ENCODE data around the gene DMBX1. TPM values are rescaled to one million over a fixed set of nuclear protein-coding genes. Genes with fewer than 3 reads are reported as not detected.

DMBX1 gene
- total and polyA plus RNA-seq, 9 of the 15 experiments (the other 6 are each of a cell fraction or from before 2014, with no cell fraction given): 0.25 to 4.3 (median 1.0) TPM

DNA sequence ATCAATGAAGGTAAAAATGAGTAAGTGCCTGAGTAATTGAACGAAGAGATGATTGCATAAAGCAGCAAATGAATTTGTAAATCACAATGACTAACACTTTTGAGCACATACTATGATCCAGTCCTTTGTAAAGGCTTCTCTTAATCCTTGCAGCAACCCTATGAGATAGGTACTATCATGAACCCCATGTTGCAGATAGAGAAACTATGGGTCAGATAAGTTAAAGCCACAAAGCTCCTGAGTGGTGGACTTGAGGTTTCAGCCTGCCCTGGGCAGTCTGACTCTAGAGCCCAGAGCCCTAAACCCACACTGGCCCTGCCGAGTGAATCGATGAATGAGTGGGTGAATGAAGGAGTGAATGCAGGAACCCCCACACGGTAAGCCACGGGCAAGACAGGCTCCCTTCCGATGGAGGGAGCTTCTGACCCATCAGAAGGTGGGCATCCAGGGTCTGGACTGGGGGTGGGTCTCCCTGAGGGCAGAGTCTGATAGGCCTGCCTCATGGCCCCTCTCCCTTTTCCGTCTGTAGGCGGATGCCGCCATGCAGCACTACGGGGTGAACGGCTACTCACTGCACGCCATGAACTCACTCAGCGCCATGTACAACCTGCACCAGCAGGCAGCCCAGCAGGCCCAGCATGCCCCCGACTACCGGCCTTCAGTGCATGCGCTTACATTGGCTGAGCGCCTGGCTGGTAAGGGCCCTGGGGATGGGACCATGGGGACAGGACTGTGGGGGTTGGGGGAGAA is 17.0 kb downstream of the DMBX1 start (continued):
- TF ChIP-seq, protein P1, sequence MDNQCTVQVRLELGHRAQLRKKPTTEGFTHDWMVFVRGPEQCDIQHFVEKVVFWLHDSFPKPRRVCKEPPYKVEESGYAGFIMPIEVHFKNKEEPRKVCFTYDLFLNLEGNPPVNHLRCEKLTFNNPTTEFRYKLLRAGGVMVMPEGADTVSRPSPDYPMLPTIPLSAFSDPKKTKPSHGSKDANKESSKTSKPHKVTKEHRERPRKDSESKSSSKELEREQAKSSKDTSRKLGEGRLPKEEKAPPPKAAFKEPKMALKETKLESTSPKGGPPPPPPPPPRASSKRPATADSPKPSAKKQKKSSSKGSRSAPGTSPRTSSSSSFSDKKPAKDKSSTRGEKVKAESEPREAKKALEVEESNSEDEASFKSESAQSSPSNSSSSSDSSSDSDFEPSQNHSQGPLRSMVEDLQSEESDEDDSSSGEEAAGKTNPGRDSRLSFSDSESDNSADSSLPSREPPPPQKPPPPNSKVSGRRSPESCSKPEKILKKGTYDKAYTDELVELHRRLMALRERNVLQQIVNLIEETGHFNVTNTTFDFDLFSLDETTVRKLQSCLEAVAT (IDR thresholded peaks at IDR 0.05): peak in 1 of 2 experiments; percentile 99; a peak in 2 of 4 replicates
- peak; percentile 73 for TF ChIP-seq TAL1 (IDR thresholded peaks at IDR 0.05)
- TF ChIP-seq, protein P2, sequence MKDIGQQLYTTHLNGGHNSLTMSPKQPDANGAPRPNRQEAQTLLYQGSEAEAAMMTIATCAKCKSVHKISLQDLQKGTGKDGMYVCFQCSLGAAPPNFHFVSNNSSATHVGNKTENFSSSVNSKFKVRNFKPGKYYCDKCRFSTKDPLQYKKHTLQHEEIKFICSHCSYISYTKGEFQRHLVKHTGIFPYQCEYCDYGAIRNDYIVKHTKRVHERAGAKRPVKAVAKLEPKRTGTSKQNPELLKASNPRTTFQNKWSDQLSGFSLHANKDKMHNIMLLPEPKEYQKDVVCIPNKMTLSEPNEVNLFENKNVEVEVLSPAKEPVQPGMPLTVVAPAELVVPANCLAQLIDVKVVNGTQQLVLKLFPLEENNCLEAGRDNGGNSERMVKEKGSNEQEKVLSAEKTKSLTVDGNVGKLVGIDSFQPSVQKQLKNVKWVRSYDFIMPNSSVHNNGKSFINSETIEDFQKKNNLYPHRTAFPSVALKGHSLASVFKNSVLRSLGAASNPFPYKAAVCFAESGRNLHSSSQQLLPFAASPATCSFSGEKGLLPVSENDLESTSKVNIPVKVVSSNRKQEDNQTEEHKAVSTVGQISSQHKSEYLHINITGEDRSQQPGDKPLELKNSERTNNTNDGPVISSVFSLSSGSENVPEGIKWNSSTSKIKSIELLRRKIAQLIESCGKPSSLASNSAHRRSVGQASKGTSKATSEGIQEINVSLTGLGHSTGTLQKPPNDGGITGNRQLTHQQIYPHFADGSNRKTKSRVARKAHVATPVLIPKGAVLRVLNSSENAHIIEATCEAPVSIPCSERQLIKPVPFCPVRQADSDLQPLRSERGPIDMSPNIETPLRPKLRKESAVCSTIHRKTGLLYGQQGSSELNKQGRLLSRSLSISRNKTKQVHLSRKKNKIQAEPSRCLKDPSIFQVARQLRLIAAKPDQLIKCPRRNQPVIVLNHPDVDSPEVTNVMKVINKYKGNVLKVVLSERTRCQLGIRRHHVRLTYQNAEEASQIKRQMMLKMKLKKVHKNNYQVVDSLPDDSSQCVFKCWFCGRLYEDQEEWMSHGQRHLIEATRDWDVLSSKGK (CRISPR knock-in tag; IDR thresholded peaks at IDR 0.05): no peak
- peak; percentile 80 for TF ChIP-seq ARID1B (IDR thresholded peaks at IDR 0.05)
- TF ChIP-seq SOX6 (IDR thresholded peaks at IDR 0.05): peak; percentile 69; the same call in 1 of the 2 replicates
- TF ChIP-seq ZFP36 (IDR thresholded peaks at IDR 0.05; ENCODE audit: low read depth, low read length, partially characterized antibody): no peak
- TF ChIP-seq, protein P3, sequence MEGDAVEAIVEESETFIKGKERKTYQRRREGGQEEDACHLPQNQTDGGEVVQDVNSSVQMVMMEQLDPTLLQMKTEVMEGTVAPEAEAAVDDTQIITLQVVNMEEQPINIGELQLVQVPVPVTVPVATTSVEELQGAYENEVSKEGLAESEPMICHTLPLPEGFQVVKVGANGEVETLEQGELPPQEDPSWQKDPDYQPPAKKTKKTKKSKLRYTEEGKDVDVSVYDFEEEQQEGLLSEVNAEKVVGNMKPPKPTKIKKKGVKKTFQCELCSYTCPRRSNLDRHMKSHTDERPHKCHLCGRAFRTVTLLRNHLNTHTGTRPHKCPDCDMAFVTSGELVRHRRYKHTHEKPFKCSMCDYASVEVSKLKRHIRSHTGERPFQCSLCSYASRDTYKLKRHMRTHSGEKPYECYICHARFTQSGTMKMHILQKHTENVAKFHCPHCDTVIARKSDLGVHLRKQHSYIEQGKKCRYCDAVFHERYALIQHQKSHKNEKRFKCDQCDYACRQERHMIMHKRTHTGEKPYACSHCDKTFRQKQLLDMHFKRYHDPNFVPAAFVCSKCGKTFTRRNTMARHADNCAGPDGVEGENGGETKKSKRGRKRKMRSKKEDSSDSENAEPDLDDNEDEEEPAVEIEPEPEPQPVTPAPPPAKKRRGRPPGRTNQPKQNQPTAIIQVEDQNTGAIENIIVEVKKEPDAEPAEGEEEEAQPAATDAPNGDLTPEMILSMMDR (IDR thresholded peaks at IDR 0.05 in 2 of 3, conservative IDR thresholded peaks at IDR 0.05 in 1 of 3; ENCODE audit: insufficient read depth in 2 of 3, low read depth in 1 of 3, low read length in 3 of 3): no peak
- no peak for TF ChIP-seq FOXK1 (CRISPR knock-in tag; IDR thresholded peaks at IDR 0.05; ENCODE audit: borderline replicate concordance)
- TF ChIP-seq MAZ (CRISPR knock-in tag; conservative IDR thresholded peaks at IDR 0.05 in 1 of 2, IDR thresholded peaks at IDR 0.05 in 1 of 2): peak in 1 of 2 experiments; percentile 55; a peak in 1 of 4 replicates
- TF ChIP-seq DPF2 (IDR thresholded peaks at IDR 0.05): peak; percentile 67
- TF ChIP-seq EGR1 (conservative IDR thresholded peaks at IDR 0.05): peak; percentile 65
- 0 out of 2 replicates have a peak, but pooled peaks have one; percentile 25 for TF ChIP-seq CAMTA2 (CRISPR knock-in tag; conservative IDR thresholded peaks at IDR 0.05)
- TF ChIP-seq ZNF778 (CRISPR knock-in tag; IDR thresholded peaks at IDR 0.05): no peak
- peak; percentile 29; the same call in 1 of the 2 replicates for TF ChIP-seq ZBTB7A (IDR thresholded peaks at IDR 0.05; ENCODE audit: borderline replicate concordance, control insufficient read depth, low read depth, low read length)
- no peak for TF ChIP-seq ZNF41 (CRISPR knock-in tag; conservative IDR thresholded peaks at IDR 0.05)
- TF ChIP-seq NFXL1 (CRISPR knock-in tag; IDR thresholded peaks at IDR 0.05): no peak
- TF ChIP-seq, protein P4, sequence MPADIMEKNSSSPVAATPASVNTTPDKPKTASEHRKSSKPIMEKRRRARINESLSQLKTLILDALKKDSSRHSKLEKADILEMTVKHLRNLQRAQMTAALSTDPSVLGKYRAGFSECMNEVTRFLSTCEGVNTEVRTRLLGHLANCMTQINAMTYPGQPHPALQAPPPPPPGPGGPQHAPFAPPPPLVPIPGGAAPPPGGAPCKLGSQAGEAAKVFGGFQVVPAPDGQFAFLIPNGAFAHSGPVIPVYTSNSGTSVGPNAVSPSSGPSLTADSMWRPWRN (IDR thresholded peaks at IDR 0.05; ENCODE audit: low read depth): peak; percentile 36; the same call in 1 of the 2 replicates
- no peak for TF ChIP-seq ZBTB8A (IDR thresholded peaks at IDR 0.05; ENCODE audit: partially characterized antibody)
